Keratinocyte (primary cell): ENCODE data around the gene UBE2N.

Source experiments
- CTCF ChIP-seq, 3 experiments: IDR thresholded peaks in 1 of 3; conservative IDR thresholded peaks in 1 of 3; optimal IDR thresholded peaks in 1 of 3; 2 replicates in 2 of 3; 3 replicates in 1 of 3; pipeline versions ENCODE3 to v1.5.1; 2011; ENCODE audit warnings: low read length in 3 of 3, mild to moderate bottlenecking in 3 of 3, moderate library complexity in 2 of 3, control low read depth in 1 of 3, inconsistent platforms in 1 of 3; ENCODE audit not compliant: insufficient read depth in 2 of 3; ENCODE audit errors: extremely low read depth in 1 of 3
- EZH2 ChIP-seq: IDR thresholded peaks from one replicate; pipeline ENCODE4 v1.6.1; 2012; ENCODE audit warnings: inconsistent platforms, mild to moderate bottlenecking, low read length, moderate library complexity

GRCh38 chr12:93429448-93429847 lies 12.3 kb downstream of the UBE2N start:
- TF ChIP-seq CTCF (optimal IDR thresholded peaks at IDR 0.05 in 1 of 3, IDR thresholded peaks at IDR 0.05 in 1 of 3, conservative IDR thresholded peaks at IDR 0.05 in 1 of 3; ENCODE audit: extremely low read depth in 1 of 3, insufficient read depth in 2 of 3, low read length in 3 of 3) (no peak), EZH2 (no peak)
